SK-N-SH (cell line): ENCODE measurements around the gene RAB22A. TPM values are rescaled to one million over a fixed set of nuclear protein-coding genes. Genes with fewer than 3 reads are reported as not detected.
A peak's percentile ranks its signal among the peaks of the same experiment; 100 is the strongest.

Source experiments
- CTCF ChIA-PET: fragments of 300-600, 350-600 bp; formaldehyde crosslinking; extraction: SDS; loops from one replicate; lab custom pipeline; 2021; lab: Yijun Ruan, JAX
- POLR2A ChIA-PET: fragments of 350-600 bp; sonication (Branson Sonifier 250); formaldehyde crosslinking; extraction: SDS; loops from one replicate; lab custom pipeline; 2020; ENCODE audit warnings: antibody characterized with exemption, inconsistent platforms; lab: Yijun Ruan, JAX
- DNase-seq: peaks from one replicate; pipeline ENCODE4 v3.0.0; 2012
- H2AFZ ChIP-seq: fragments of 200-600 bp; sonication (generic); 2 replicates; pipeline ENCODE4 v1.8.1; 2016; ENCODE audit warnings: antibody characterized with exemption, mild to moderate bottlenecking, low read depth
- H3F3A ChIP-seq: fragments of 200-600 bp; sonication (generic); replicated peaks from 2 replicates; pipeline ENCODE3; 2016; ENCODE audit warnings: antibody characterized with exemption, mild to moderate bottlenecking; ENCODE audit not compliant: insufficient read depth
- H3K27ac ChIP-seq, 2 experiments: fragments of 200-500 bp in 1 of 2; fragments of 200-600 bp in 1 of 2; sonication (Bioruptor generic) in 1 of 2; sonication (generic), shearing (Covaris generic) in 1 of 2; 2 replicates each; pipeline versions ENCODE4 v1.5.1 to v1.6.1; 2014 to 2016; ENCODE audit warnings: low read depth in 2 of 2, inconsistent platforms in 1 of 2, low read length in 1 of 2, mild to moderate bottlenecking in 1 of 2, mixed read lengths in 1 of 2
- H3K27me3 ChIP-seq: fragments of 200-600 bp; sonication (generic), shearing (Covaris generic); 2 replicates; pipeline ENCODE4 v1.6.1; 2016; ENCODE audit warnings: mixed run types; ENCODE audit not compliant: insufficient read depth
- H3K36me3 ChIP-seq, 2 experiments: fragments of 200-500 bp in 1 of 2; fragments of 200-600 bp in 1 of 2; sonication (Bioruptor generic) in 1 of 2; sonication (generic) in 1 of 2; replicated peaks in 1 of 2; 2 replicates each; pipeline versions ENCODE3 to v1.5.1; 2014 to 2016; ENCODE audit warnings: low read length in 1 of 2, mild to moderate bottlenecking in 1 of 2; ENCODE audit not compliant: insufficient read depth in 2 of 2, control insufficient read depth in 1 of 2
- H3K4me1 ChIP-seq, 2 experiments: fragments of 200-500 bp in 1 of 2; fragments of 200-600 bp in 1 of 2; sonication (Bioruptor generic) in 1 of 2; sonication (generic), shearing (Covaris generic) in 1 of 2; 2 replicates each; pipeline versions ENCODE4 v1.5.1 to v1.6.1; 2014 to 2016; ENCODE audit warnings: low read depth in 1 of 2, low read length in 1 of 2, mixed run types in 1 of 2; ENCODE audit not compliant: insufficient read depth in 2 of 2, control insufficient read depth in 1 of 2
- H3K4me2 ChIP-seq: fragments of 200-600 bp; sonication (generic), shearing (Covaris generic); 2 replicates; pipeline ENCODE4 v1.6.1; 2017; ENCODE audit warnings: mixed run types
- H3K4me3 ChIP-seq, 2 experiments: fragments of 200-500 bp in 1 of 2; fragments of 200-600 bp in 1 of 2; sonication (Bioruptor generic) in 1 of 2; sonication (generic), shearing (Covaris generic) in 1 of 2; 2 replicates each; pipeline versions ENCODE4 v1.5.1 to v1.8.1; 2014 to 2016; ENCODE audit warnings: low read depth in 2 of 2, inconsistent platforms in 1 of 2, low read length in 1 of 2, mild to moderate bottlenecking in 1 of 2, mixed read lengths in 1 of 2, moderate library complexity in 1 of 2
- H3K79me2 ChIP-seq: fragments of 200-600 bp; sonication (generic); 2 replicates; pipeline ENCODE4 v1.8.1; 2017; ENCODE audit warnings: mild to moderate bottlenecking; ENCODE audit not compliant: insufficient read depth
- H3K9ac ChIP-seq: fragments of 200-600 bp; sonication (generic); 2 replicates; pipeline ENCODE4 v1.6.1; 2017; ENCODE audit warnings: mixed run types
- H3K9me2 ChIP-seq: fragments of 200-600 bp; sonication (generic); 2 replicates; pipeline ENCODE4 v1.6.1; 2017; ENCODE audit warnings: mixed run types
- H3K9me3 ChIP-seq: fragments of 200-600 bp; sonication (generic); 2 replicates; pipeline ENCODE4 v1.6.1; 2017; ENCODE audit warnings: mixed run types, mild to moderate bottlenecking, moderate library complexity
- H4K20me1 ChIP-seq: fragments of 200-600 bp; sonication (generic); 2 replicates; pipeline ENCODE4 v1.6.1; 2017; ENCODE audit warnings: mild to moderate bottlenecking, mixed run types; ENCODE audit not compliant: insufficient read depth
- GATA2 ChIP-seq: sonication (generic); formaldehyde crosslinking; IDR thresholded peaks from 2 replicates; pipeline ENCODE4 v1.5.0; 2020; ENCODE audit warnings: mild to moderate bottlenecking, missing genetic modification reagents
- JUND ChIP-seq: IDR thresholded peaks from 2 replicates; pipeline ENCODE4 v1.4.0; 2012
- MEF2A ChIP-seq: IDR thresholded peaks from 2 replicates; pipeline ENCODE4 v1.4.0; 2012; ENCODE audit warnings: low read depth, borderline replicate concordance
- NRF1 ChIP-seq: IDR thresholded peaks from 2 replicates; pipeline ENCODE4 v1.6.1; 2012; ENCODE audit warnings: low read depth, mild to moderate bottlenecking, low read length
- RCOR1 ChIP-seq: fragments of 150-350 bp; IDR thresholded peaks from 2 replicates; pipeline ENCODE4 v1.6.1; 2017; ENCODE audit warnings: antibody characterized with exemption, low read length
- REST ChIP-seq: IDR thresholded peaks from 2 replicates; pipeline ENCODE4 v1.6.1; 2012; ENCODE audit warnings: mild to moderate bottlenecking, low read depth, low read length, moderate library complexity
- SIN3A ChIP-seq: IDR thresholded peaks from 2 replicates; pipeline ENCODE4 v1.6.1; 2012; ENCODE audit warnings: low read depth, mild to moderate bottlenecking, low read length, moderate library complexity, borderline replicate concordance
- TCF12 ChIP-seq: IDR thresholded peaks from 2 replicates; pipeline ENCODE4 v1.4.0; 2012
- YY1 ChIP-seq: IDR thresholded peaks from 2 replicates; pipeline ENCODE4 v1.4.0; 2012; ENCODE audit warnings: low read depth, mild to moderate bottlenecking
- WGBS: methylation state at CpG from one replicate; pipeline ENCODE4 v1.1.6; 2017; ENCODE audit warnings: low lambda C conversion rate; 5-methylcytosine and 5-hydroxymethylcytosine counted together
- polyA plus RNA-seq, 3 experiments: library from polyadenylated mRNA; depleted of rRNA; stranded (reverse); fragments of >200 nt; gene quantifications; 2 replicates each; pipeline ENCODE4 v1.2.3, GENCODE V29; 2012
- TF ChIP-seq, protein P1 (sequence below): IDR thresholded peaks from 2 replicates; pipeline ENCODE4 v1.4.0; 2012; ENCODE audit warnings: low read depth, borderline replicate concordance
- TF ChIP-seq, protein P2 (sequence below): IDR thresholded peaks from 2 replicates; pipeline ENCODE4 v1.4.0; 2012; ENCODE audit warnings: low read depth

RAB22A gene
- polyA plus RNA-seq, 1 of the 3 experiments (the other 2 are of a cell fraction), result 10.7 TPM

GRCh38 chr20:58330249-58330648 lies 20.7 kb downstream of the RAB22A start:
- H3K4me2 ChIP-seq, result no peak overlapping the region
- no peak for DNase-seq
- peaks cover 14 to 24% of the 10 kb centered on the region in 2 experiments for H3K36me3 ChIP-seq
- H2AFZ ChIP-seq, result no peak overlapping the region
- 71% methylated on average over 3 of the region's 3 CpGs for WGBS
- no peak overlapping the region; a peak in 1 of 4 replicates for H3K27ac ChIP-seq
- H3K9ac ChIP-seq, result no peak overlapping the region
- H3K4me3 ChIP-seq, result no peak overlapping the region
- H3K4me1 ChIP-seq, result peaks cover 0 to 3% of the 10 kb centered on the region in 2 experiments; a peak in 2 of 4 replicates
- no peaks in the 10 kb centered on the region for H3K9me2 ChIP-seq
- no peaks in the 10 kb centered on the region for H3F3A ChIP-seq
- POLR2A ChIA-PET, result no interaction called here
- TF ChIP-seq TCF12, result peak; percentile 61
- TF ChIP-seq, protein P1, sequence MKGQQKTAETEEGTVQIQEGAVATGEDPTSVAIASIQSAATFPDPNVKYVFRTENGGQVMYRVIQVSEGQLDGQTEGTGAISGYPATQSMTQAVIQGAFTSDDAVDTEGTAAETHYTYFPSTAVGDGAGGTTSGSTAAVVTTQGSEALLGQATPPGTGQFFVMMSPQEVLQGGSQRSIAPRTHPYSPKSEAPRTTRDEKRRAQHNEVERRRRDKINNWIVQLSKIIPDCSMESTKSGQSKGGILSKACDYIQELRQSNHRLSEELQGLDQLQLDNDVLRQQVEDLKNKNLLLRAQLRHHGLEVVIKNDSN, result no peak
- H3K27me3 ChIP-seq, result no peaks in the 10 kb centered on the region
- H3K79me2 ChIP-seq, result peaks cover 99% of the 10 kb centered on the region
- CTCF ChIA-PET, result interaction anchor here (0.6 to 1.2 kb wide), 3 partner anchors 11 to 442 kb away, joined by 3 read pairs; no protein-coding TSS in a partner anchor
- H4K20me1 ChIP-seq, result peaks cover 52% of the 10 kb centered on the region
- H3K9me3 ChIP-seq, result no peaks in the 10 kb centered on the region

DNA sequence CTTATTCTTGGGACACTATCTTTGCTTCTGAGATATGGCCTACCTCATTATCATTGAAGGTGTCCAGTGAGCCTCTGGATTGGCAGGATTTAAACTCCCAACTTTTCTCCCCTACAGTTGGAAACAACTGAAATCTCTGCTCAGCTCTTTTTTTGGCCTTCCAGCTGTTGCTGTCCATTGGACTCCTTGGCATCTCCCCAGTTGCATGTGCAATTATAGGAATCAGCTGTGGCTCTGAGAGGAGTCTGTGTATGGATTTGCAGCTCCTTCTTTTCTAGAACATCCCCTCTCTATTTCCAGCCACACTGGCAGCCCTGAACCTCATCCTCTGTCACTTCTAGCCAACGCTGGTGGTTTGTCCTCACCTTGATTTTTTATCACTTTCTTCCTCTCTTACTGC lies 21.2 kb downstream of the RAB22A start:
- 96% methylated on average over 1 of the region's 1 CpG for WGBS
- Histone ChIP-seq H3K36me3 (peaks cover 14 to 26% of the 10 kb centered on the region in 2 experiments), H3K9me2 (no peaks in the 10 kb centered on the region), H2AFZ (no peak overlapping the region), H3K9ac (no peak overlapping the region), H3K79me2 (peaks cover 99% of the 10 kb centered on the region), H3K4me1 (peaks cover 0 to 3% of the 10 kb centered on the region in 2 experiments; a peak in 2 of 4 replicates), H3K4me2 (no peak overlapping the region), H3F3A (no peaks in the 10 kb centered on the region), H3K27ac (no peak overlapping the region; a peak in 1 of 4 replicates), H3K9me3 (no peaks in the 10 kb centered on the region), H3K4me3 (no peak overlapping the region), H4K20me1 (peaks cover 48% of the 10 kb centered on the region), H3K27me3 (no peaks in the 10 kb centered on the region)
- no peak for TF ChIP-seq JUND
- TF ChIP-seq SIN3A, result no peak
- no peak for TF ChIP-seq MEF2A
- no peak for TF ChIP-seq GATA2 (CRISPR knock-in tag)
- no peak for TF ChIP-seq RCOR1
- no peak for TF ChIP-seq YY1
- no peak for TF ChIP-seq REST
- TF ChIP-seq, protein P2, sequence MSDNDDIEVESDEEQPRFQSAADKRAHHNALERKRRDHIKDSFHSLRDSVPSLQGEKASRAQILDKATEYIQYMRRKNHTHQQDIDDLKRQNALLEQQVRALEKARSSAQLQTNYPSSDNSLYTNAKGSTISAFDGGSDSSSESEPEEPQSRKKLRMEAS, result no peak
- TF ChIP-seq NRF1, result no peak
- ChIA-PET CTCF (interaction anchor here (0.6 to 1.2 kb wide), 3 partner anchors 11 to 442 kb away, joined by 3 read pairs; no protein-coding TSS in a partner anchor), POLR2A (no interaction called here)
- DNase-seq, result no peak
